Measurements from ENCODE around the gene TMEM97.

GRCh38 chr17:28328325-28328724 is 9.3 kb downstream of the TMEM97 start:
- TF ChIP-seq POLR2A (IDR thresholded peaks at IDR 0.05; ENCODE audit: low read length) (no peak), GATA1 (IDR thresholded peaks at IDR 0.05; ENCODE audit: low read depth, low read length) (no peak)

Measured in erythroblast (primary cell).